Measurements from ENCODE around the gene HPRT1.

Gene HPRT1

GRCh38 chrX:134478374-134478773 is 18.4 kb downstream of the HPRT1 start:
- DNase-seq, result no peak

GRCh38 chrX:134480061-134480460 is 20.1 kb downstream of the HPRT1 start:
- no peak for DNase-seq

- no peak for DNase-seq
Measured at GRCh38 chrX:134481339-134481738, 21.4 kb downstream of the HPRT1 start.

- DNase-seq, result no peak
Measured at GRCh38 chrX:134482371-134482770, 22.4 kb downstream of the HPRT1 start.

- DNase-seq, result no peak
Measured at GRCh38 chrX:134484039-134484438, 24.1 kb downstream of the HPRT1 start.

GRCh38 chrX:134501941-134502340 is 42.0 kb downstream of the HPRT1 start:
- no peak for DNase-seq

- DNase-seq, result no peak
Measured at GRCh38 chrX:134502686-134503085, 42.7 kb downstream of the HPRT1 start.

- DNase-seq, result no peak
Measured at GRCh38 chrX:134512566-134512965, 52.6 kb downstream of the HPRT1 start.

GRCh38 chrX:134513091-134513490 is 53.1 kb downstream of the HPRT1 start:
- DNase-seq, result no peak

GRCh38 chrX:134520860-134521390 is 61.0 kb downstream of the HPRT1 start:
- DNase-seq, result no peak

GRCh38 chrX:134524181-134524580 is 64.2 kb downstream of the HPRT1 start:
- no peak for DNase-seq

- no peak for DNase-seq
Measured at GRCh38 chrX:134525086-134525792, 65.3 kb downstream of the HPRT1 start.

GRCh38 chrX:134526399-134526798 is 66.4 kb downstream of the HPRT1 start:
- DNase-seq, result no peak

GRCh38 chrX:134528960-134529359 is 69.0 kb downstream of the HPRT1 start:
- no peak for DNase-seq

- no peak for DNase-seq
Measured at GRCh38 chrX:134529481-134529880, 69.5 kb downstream of the HPRT1 start.

- DNase-seq, result no peak
Measured at GRCh38 chrX:134530845-134531244, 70.9 kb downstream of the HPRT1 start.

GRCh38 chrX:134533352-134533751 is 73.4 kb downstream of the HPRT1 start:
- DNase-seq, result no peak

- no peak for DNase-seq
Measured at GRCh38 chrX:134533952-134534351, 74.0 kb downstream of the HPRT1 start.

GRCh38 chrX:134537179-134537955 is 77.4 kb downstream of the HPRT1 start:
- DNase-seq, result no peak

GRCh38 chrX:134538316-134538715 is 78.4 kb downstream of the HPRT1 start:
- no peak for DNase-seq

GRCh38 chrX:134541906-134542305 is 81.9 kb downstream of the HPRT1 start:
- DNase-seq, result no peak

GRCh38 chrX:134542485-134542884 is 82.5 kb downstream of the HPRT1 start:
- DNase-seq, result no peak

GRCh38 chrX:134543288-134543687 is 83.3 kb downstream of the HPRT1 start:
- no peak for DNase-seq

- no peak for DNase-seq
Measured at GRCh38 chrX:134544135-134544512, 84.2 kb downstream of the HPRT1 start.

All from T-helper 9 cell (primary cell).